Right lobe of liver (tissue), 4 donors: ENCODE results near the gene SLC66A3.

ENCODE experiments used
- POLR2A ChIP-seq: fragments of 450-650 bp; IDR thresholded peaks from one replicate; pipeline ENCODE4 v1.6.1; 2017; ENCODE audit warnings: antibody characterized with exemption, mild to moderate bottlenecking
- TF ChIP-seq, protein P1 (sequence below), 4 donors: fragments of 200-600 bp in 3 of 4; fragments of 450-650 bp in 1 of 4; IDR thresholded peaks; one replicate each; pipeline versions ENCODE4 v1.5.1 to v1.8.0; 2016 to 2022; ENCODE audit warnings: antibody characterized with exemption in 4 of 4, mild to moderate bottlenecking in 2 of 4
- donor health status: DM: no; HTN: no; CAD: no.
- donor health status: DM: no; HTN: no; CAD: no.
- donor health status: DM: no; HTN: yes; CAD: no.

DNA sequence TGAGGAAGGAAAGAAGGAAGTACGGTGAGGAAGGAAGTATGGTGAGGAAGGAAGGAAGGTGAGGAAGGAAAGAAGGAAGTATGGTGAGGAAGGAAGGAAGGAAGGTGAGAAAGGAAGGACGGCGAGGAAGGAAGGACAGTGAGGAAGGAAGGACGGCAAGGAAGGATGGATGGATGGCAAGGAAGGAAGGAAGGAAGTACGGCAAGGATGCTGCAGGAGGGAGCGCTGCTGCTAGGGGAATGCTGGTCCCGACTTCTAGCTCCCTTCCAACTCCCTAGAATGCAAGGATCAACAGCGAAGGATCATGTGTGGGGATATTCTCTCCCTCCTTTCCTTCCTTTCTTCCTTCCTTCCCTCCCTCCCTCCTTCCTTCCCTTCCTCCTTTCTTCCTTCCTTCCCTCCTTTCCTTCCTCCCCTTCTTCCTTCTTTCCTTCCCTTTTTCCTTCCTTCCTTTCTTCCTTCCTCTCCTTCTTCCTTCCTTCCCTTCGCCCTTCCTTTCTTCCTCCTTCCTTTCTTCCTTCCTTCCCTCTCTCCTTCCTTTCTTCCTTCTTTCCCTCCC is 42.3 kb upstream of the SLC66A3 start:
- TF ChIP-seq, protein P1, sequence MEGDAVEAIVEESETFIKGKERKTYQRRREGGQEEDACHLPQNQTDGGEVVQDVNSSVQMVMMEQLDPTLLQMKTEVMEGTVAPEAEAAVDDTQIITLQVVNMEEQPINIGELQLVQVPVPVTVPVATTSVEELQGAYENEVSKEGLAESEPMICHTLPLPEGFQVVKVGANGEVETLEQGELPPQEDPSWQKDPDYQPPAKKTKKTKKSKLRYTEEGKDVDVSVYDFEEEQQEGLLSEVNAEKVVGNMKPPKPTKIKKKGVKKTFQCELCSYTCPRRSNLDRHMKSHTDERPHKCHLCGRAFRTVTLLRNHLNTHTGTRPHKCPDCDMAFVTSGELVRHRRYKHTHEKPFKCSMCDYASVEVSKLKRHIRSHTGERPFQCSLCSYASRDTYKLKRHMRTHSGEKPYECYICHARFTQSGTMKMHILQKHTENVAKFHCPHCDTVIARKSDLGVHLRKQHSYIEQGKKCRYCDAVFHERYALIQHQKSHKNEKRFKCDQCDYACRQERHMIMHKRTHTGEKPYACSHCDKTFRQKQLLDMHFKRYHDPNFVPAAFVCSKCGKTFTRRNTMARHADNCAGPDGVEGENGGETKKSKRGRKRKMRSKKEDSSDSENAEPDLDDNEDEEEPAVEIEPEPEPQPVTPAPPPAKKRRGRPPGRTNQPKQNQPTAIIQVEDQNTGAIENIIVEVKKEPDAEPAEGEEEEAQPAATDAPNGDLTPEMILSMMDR (IDR thresholded peaks at IDR 0.05): no peak
- no peak for TF ChIP-seq POLR2A
